Putamen (tissue), 1 donor: Measurements from ENCODE around the gene ITGBL1.

Experiments used
- DNase-seq: peaks from one replicate; pipeline ENCODE4 v3.0.0-alpha.2; 2016; ENCODE audit warnings: low spot score

ITGBL1 gene

GRCh38 chr13:101452519-101453485, at the start of gene ITGBL1:
Gene ITGBL1, plus strand, starts transcription at chr13:101452675. Its CDS starts 159 bp downstream, at chr13:101452834.
- DNase-seq = no peak

- no peak for DNase-seq
These were observed 45.7 kb upstream of the ITGBL1 start for GRCh38 chr13:101406791-101407190.

GRCh38 chr13:101408154-101408553, 44.3 kb upstream of the ITGBL1 start:
- no peak for DNase-seq

- no peak for DNase-seq
These were observed 43.4 kb upstream of the ITGBL1 start for GRCh38 chr13:101408992-101409656.

GRCh38 chr13:101412076-101412475, 40.4 kb upstream of the ITGBL1 start:
- DNase-seq = no peak

GRCh38 chr13:101415358-101416174, 36.9 kb upstream of the ITGBL1 start:
- DNase-seq = peak; percentile 27

- peak; percentile 41 for DNase-seq
These were observed 36.1 kb upstream of the ITGBL1 start, which contains the start of gene NALCN for GRCh38 chr13:101416181-101417042. Gene NALCN, minus strand, starts transcription at chr13:101416508. Its CDS starts 17,382 bp downstream, at chr13:101399126.

- no peak for DNase-seq
These were observed 35.5 kb upstream of the ITGBL1 start for GRCh38 chr13:101417043-101417406.

GRCh38 chr13:101417501-101417900, 35.0 kb upstream of the ITGBL1 start:
- DNase-seq = no peak

- peak; percentile 51 for DNase-seq
These were observed 28.6 kb upstream of the ITGBL1 start for GRCh38 chr13:101423872-101424271.

- DNase-seq = peak; percentile 89
These were observed 27.9 kb upstream of the ITGBL1 start for GRCh38 chr13:101424381-101425155.

GRCh38 chr13:101425156-101425471, 27.4 kb upstream of the ITGBL1 start:
- DNase-seq = no peak

- DNase-seq = no peak
These were observed 26.9 kb upstream of the ITGBL1 start for GRCh38 chr13:101425623-101426022.

GRCh38 chr13:101429733-101430132, 22.7 kb upstream of the ITGBL1 start:
- DNase-seq = no peak

GRCh38 chr13:101433895-101434294, 18.6 kb upstream of the ITGBL1 start:
- no peak for DNase-seq

GRCh38 chr13:101434486-101434885, 18.0 kb upstream of the ITGBL1 start:
- no peak for DNase-seq

GRCh38 chr13:101447852-101448251, 4.6 kb upstream of the ITGBL1 start:
- no peak for DNase-seq

GRCh38 chr13:101449790-101450748, 2.4 kb upstream of the ITGBL1 start:
- DNase-seq = peak; percentile 64

- DNase-seq = no peak
These were observed 1.7 kb upstream of the ITGBL1 start for GRCh38 chr13:101450749-101451130.
